Measurements from ENCODE around the gene RPS4Y1. TPM values are rescaled to one million over a fixed set of nuclear protein-coding genes. Genes with fewer than 3 reads are reported as not detected.

Gene RPS4Y1
- total and polyA plus RNA-seq, 4 donors, result 153 to 159 TPM; not detected in 2

DNA sequence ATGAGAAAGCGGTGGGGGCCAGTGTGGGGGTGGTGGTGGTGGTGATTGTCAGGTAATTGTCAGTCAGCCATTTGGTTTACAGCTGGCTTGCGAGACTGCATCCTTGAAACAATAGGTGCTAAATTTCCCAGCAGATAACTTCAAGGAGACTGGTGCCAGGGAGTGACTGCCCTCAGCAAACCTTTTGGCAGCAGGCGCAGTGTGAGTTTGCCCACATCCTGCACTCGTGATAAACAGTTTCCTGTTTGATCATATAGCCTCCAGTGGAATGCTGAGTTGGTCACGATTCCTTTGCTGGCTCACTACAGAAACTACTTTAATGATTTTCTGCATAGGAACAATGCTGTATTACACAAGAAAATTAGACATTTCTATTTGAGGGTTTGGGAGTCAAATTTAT lies 46.0 kb downstream of the RPS4Y1 start (continued):
- TF ChIP-seq, protein P1, sequence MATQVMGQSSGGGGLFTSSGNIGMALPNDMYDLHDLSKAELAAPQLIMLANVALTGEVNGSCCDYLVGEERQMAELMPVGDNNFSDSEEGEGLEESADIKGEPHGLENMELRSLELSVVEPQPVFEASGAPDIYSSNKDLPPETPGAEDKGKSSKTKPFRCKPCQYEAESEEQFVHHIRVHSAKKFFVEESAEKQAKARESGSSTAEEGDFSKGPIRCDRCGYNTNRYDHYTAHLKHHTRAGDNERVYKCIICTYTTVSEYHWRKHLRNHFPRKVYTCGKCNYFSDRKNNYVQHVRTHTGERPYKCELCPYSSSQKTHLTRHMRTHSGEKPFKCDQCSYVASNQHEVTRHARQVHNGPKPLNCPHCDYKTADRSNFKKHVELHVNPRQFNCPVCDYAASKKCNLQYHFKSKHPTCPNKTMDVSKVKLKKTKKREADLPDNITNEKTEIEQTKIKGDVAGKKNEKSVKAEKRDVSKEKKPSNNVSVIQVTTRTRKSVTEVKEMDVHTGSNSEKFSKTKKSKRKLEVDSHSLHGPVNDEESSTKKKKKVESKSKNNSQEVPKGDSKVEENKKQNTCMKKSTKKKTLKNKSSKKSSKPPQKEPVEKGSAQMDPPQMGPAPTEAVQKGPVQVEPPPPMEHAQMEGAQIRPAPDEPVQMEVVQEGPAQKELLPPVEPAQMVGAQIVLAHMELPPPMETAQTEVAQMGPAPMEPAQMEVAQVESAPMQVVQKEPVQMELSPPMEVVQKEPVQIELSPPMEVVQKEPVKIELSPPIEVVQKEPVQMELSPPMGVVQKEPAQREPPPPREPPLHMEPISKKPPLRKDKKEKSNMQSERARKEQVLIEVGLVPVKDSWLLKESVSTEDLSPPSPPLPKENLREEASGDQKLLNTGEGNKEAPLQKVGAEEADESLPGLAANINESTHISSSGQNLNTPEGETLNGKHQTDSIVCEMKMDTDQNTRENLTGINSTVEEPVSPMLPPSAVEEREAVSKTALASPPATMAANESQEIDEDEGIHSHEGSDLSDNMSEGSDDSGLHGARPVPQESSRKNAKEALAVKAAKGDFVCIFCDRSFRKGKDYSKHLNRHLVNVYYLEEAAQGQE (IDR thresholded peaks at IDR 0.05), result no peak
- no peak for TF ChIP-seq FOXA2 (IDR thresholded peaks at IDR 0.05)

DNA sequence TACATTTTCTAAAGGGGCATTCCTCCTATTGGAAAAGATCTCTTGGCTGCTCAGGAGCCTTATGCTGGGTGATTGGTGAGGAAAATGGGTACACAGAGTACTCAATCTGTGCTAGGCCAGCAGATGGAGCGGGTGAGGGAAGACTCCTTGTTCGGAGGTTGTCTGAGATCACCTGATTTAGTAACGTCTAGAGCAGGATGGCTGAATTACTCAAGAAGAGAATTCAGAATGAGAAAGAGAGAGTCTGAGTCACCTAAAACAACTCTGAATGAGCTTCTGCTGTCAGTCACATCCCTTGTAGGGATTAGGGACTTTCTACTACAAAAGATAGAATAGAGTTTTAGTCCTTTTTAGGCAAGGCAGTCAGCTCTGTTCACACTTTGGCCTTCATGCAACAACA lies 46.6 kb downstream of the RPS4Y1 start:
- 79% methylated on average over 3 of the region's 3 CpGs for WGBS
- no peaks in the 10 kb centered on the region for H3K27me3 ChIP-seq (ENCODE audit: control insufficient read depth in 4 of 4, insufficient read depth in 4 of 4, low read length in 3 of 4)
- no peaks in the 10 kb centered on the region for H3K9me3 ChIP-seq (ENCODE audit: control insufficient read depth in 4 of 4, low read length in 3 of 4)
- H3K9ac ChIP-seq (ENCODE audit: low read depth in 1 of 2, low read length in 2 of 2), result no peak overlapping the region
- H3K27ac ChIP-seq (ENCODE audit: low read depth in 1 of 2, low read length in 2 of 2), result no peak overlapping the region
- TF ChIP-seq, protein P1 (IDR thresholded peaks at IDR 0.05), result no peak
- TF ChIP-seq GABPA (IDR thresholded peaks at IDR 0.05 in 1 of 2, conservative IDR thresholded peaks at IDR 0.05 in 1 of 2), result no peak
- no peak for TF ChIP-seq FOXA2 (IDR thresholded peaks at IDR 0.05)
- no peak for TF ChIP-seq JUND (IDR thresholded peaks at IDR 0.05)
- TF ChIP-seq SP1 (IDR thresholded peaks at IDR 0.05), result no peak
- TF ChIP-seq, protein P2, sequence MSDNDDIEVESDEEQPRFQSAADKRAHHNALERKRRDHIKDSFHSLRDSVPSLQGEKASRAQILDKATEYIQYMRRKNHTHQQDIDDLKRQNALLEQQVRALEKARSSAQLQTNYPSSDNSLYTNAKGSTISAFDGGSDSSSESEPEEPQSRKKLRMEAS (IDR thresholded peaks at IDR 0.05), result no peak
- no peak for TF ChIP-seq TAF1 (conservative IDR thresholded peaks at IDR 0.05)
- no peak for TF ChIP-seq RAD21 (IDR thresholded peaks at IDR 0.05)
- TF ChIP-seq, protein P3, sequence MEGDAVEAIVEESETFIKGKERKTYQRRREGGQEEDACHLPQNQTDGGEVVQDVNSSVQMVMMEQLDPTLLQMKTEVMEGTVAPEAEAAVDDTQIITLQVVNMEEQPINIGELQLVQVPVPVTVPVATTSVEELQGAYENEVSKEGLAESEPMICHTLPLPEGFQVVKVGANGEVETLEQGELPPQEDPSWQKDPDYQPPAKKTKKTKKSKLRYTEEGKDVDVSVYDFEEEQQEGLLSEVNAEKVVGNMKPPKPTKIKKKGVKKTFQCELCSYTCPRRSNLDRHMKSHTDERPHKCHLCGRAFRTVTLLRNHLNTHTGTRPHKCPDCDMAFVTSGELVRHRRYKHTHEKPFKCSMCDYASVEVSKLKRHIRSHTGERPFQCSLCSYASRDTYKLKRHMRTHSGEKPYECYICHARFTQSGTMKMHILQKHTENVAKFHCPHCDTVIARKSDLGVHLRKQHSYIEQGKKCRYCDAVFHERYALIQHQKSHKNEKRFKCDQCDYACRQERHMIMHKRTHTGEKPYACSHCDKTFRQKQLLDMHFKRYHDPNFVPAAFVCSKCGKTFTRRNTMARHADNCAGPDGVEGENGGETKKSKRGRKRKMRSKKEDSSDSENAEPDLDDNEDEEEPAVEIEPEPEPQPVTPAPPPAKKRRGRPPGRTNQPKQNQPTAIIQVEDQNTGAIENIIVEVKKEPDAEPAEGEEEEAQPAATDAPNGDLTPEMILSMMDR (IDR thresholded peaks at IDR 0.05; ENCODE audit: low read depth, low read length, missing input control), result no peak
- no peak for TF ChIP-seq HNF4G (IDR thresholded peaks at IDR 0.05)
- no peak for TF ChIP-seq NR2F2 (IDR thresholded peaks at IDR 0.05)
- TF ChIP-seq, protein P4, sequence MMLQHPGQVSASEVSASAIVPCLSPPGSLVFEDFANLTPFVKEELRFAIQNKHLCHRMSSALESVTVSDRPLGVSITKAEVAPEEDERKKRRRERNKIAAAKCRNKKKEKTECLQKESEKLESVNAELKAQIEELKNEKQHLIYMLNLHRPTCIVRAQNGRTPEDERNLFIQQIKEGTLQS (IDR thresholded peaks at IDR 0.05), result no peak
- no peak for TF ChIP-seq EGR1 (IDR thresholded peaks at IDR 0.05; ENCODE audit: low read depth in 2 of 2)
- TF ChIP-seq, protein P5, sequence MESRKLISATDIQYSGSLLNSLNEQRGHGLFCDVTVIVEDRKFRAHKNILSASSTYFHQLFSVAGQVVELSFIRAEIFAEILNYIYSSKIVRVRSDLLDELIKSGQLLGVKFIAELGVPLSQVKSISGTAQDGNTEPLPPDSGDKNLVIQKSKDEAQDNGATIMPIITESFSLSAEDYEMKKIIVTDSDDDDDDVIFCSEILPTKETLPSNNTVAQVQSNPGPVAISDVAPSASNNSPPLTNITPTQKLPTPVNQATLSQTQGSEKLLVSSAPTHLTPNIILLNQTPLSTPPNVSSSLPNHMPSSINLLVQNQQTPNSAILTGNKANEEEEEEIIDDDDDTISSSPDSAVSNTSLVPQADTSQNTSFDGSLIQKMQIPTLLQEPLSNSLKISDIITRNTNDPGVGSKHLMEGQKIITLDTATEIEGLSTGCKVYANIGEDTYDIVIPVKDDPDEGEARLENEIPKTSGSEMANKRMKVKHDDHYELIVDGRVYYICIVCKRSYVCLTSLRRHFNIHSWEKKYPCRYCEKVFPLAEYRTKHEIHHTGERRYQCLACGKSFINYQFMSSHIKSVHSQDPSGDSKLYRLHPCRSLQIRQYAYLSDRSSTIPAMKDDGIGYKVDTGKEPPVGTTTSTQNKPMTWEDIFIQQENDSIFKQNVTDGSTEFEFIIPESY (IDR thresholded peaks at IDR 0.05), result no peak
- TF ChIP-seq YY1 (IDR thresholded peaks at IDR 0.05), result no peak
- no peak for DNase-seq (ENCODE audit: low spot score)
- no peaks in the 10 kb centered on the region for H3K4me1 ChIP-seq (ENCODE audit: control insufficient read depth in 4 of 4, insufficient read depth in 4 of 4, low read length in 3 of 4)
- no peaks in the 10 kb centered on the region for H3K36me3 ChIP-seq (ENCODE audit: control insufficient read depth in 4 of 4, insufficient read depth in 3 of 4, low read depth in 1 of 4, low read length in 3 of 4)
- H3K4me3 ChIP-seq (ENCODE audit: low read depth in 1 of 3, low read length in 3 of 3), result no peak overlapping the region

Measured in liver (tissue), 9 donors.